Measurements from ENCODE around the gene UBE2B. TPM values are rescaled to one million over a fixed set of nuclear protein-coding genes. Genes with fewer than 3 reads are reported as not detected.

UBE2B gene
- total and polyA plus RNA-seq, 7 donors, result 146 to 296 (median 210) TPM

GRCh38 chr5:134345996-134346395, 25.4 kb upstream of the UBE2B start:
- TF ChIP-seq, protein P1, sequence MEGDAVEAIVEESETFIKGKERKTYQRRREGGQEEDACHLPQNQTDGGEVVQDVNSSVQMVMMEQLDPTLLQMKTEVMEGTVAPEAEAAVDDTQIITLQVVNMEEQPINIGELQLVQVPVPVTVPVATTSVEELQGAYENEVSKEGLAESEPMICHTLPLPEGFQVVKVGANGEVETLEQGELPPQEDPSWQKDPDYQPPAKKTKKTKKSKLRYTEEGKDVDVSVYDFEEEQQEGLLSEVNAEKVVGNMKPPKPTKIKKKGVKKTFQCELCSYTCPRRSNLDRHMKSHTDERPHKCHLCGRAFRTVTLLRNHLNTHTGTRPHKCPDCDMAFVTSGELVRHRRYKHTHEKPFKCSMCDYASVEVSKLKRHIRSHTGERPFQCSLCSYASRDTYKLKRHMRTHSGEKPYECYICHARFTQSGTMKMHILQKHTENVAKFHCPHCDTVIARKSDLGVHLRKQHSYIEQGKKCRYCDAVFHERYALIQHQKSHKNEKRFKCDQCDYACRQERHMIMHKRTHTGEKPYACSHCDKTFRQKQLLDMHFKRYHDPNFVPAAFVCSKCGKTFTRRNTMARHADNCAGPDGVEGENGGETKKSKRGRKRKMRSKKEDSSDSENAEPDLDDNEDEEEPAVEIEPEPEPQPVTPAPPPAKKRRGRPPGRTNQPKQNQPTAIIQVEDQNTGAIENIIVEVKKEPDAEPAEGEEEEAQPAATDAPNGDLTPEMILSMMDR (IDR thresholded peaks at IDR 0.05), result no peak
- no peak for ATAC-seq
- no peak overlapping the region for H3K4me3 ChIP-seq
- no peaks in the 10 kb centered on the region for H3K9me3 ChIP-seq
- H3K36me3 ChIP-seq (ENCODE audit: insufficient read depth in 1 of 2, low read depth in 1 of 2), result peaks cover 0 to 7% of the 10 kb centered on the region in 2 donors
- no peaks in the 10 kb centered on the region for H3K27me3 ChIP-seq (ENCODE audit: insufficient read depth in 3 of 3, low read length in 2 of 3)
- 66 to 81% (median 73%) methylated on average over 2 of the region's 2 CpGs for WGBS, 3 donors
- intact Hi-C loops (cut with DNase I), result no loop called here
- H3K27ac ChIP-seq, result no peak overlapping the region
- no peaks in the 10 kb centered on the region for H3K4me1 ChIP-seq
- DNase-seq, result no peak

DNA sequence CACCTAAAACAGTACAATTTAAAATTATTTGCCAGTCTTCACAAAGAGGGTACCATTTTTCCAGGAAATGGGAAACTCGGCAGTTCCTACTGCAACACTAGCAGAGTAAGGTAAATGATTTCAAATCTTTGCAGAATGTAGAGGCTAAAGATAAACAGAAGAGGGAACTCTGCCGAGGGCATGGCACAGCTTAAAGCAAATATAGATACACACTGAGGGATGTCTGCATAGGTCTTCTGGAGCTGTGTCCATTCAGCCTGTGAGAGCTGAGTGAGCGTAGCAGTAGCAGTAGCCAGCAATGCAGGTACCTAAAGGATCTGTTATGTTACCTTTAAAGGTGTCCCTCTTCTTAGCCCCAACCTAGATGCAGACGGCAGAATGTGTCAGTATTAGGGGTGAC, 21.9 kb upstream of the UBE2B start:
- DNase-seq (no peak), ATAC-seq (no peak)
- intact Hi-C loops (cut with DNase I), result no loop called here
- no peaks in the 10 kb centered on the region for H3K27me3 ChIP-seq (ENCODE audit: insufficient read depth in 3 of 3, low read length in 2 of 3)
- peaks cover 0 to 7% of the 10 kb centered on the region in 2 donors for H3K36me3 ChIP-seq (ENCODE audit: insufficient read depth in 1 of 2, low read depth in 1 of 2)
- H3K27ac ChIP-seq, result no peak overlapping the region
- WGBS, 3 donors, result 80 to 94% (median 94%) methylated on average over 4 of the region's 4 CpGs
- no peaks in the 10 kb centered on the region for H3K9me3 ChIP-seq
- no peaks in the 10 kb centered on the region for H3K4me1 ChIP-seq
- no peak overlapping the region for H3K4me3 ChIP-seq
- TF ChIP-seq, protein P1 (IDR thresholded peaks at IDR 0.05), result no peak

- H3K36me3 ChIP-seq (ENCODE audit: insufficient read depth in 1 of 2, low read depth in 1 of 2), result no peaks in the 10 kb centered on the region
- intact Hi-C loops (cut with DNase I), result loop anchor here in 1 of 2 donors (10.0 kb wide), 1 partner anchor 51 kb away; no protein-coding TSS in a partner anchor
- no peaks in the 10 kb centered on the region for H3K9me3 ChIP-seq
- DNase-seq, result no peak
- WGBS, 3 donors, result 91 to 94% (median 93%) methylated on average over 5 of the region's 5 CpGs
- no peaks in the 10 kb centered on the region for H3K27me3 ChIP-seq (ENCODE audit: insufficient read depth in 3 of 3, low read length in 2 of 3)
- H3K4me1 ChIP-seq, result no peaks in the 10 kb centered on the region
- H3K4me3 ChIP-seq, result no peak overlapping the region
- TF ChIP-seq, protein P1 (IDR thresholded peaks at IDR 0.05), result no peak
- no peak overlapping the region for H3K27ac ChIP-seq
- ATAC-seq, result no peak
Measured at GRCh38 chr5:134355681-134356080, 15.7 kb upstream of the UBE2B start.

DNA sequence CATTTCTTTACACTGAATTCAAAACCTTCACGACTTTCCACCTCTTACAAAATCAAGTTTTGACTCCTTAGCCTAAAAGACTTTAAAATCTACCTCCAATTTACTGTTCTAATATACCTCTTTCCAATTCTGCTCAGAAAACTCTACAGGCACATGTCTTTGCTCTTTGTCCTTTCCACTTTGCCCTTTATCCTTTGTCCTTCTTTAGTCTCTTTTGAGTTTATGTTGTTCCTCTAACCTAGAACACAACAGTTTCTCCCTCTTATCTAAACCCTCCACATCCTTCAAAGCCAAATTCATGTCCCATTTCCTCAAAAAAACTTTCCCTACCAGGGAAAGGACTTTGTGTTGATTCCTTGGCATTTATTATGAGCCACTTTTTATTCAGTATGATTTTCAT, 5.8 kb upstream of the UBE2B start:
- H3K4me3 ChIP-seq, result no peak overlapping the region
- H3K36me3 ChIP-seq (ENCODE audit: insufficient read depth in 1 of 2, low read depth in 1 of 2), result peaks cover 0 to 7% of the 10 kb centered on the region in 2 donors
- no peak overlapping the region for H3K27ac ChIP-seq
- intact Hi-C loops (cut with DNase I), result no loop called here
- DNase-seq (no peak), ATAC-seq (no peak)
- TF ChIP-seq, protein P1 (IDR thresholded peaks at IDR 0.05), result no peak
- 95 to 97% (median 95%) methylated on average over 1 of the region's 1 CpG for WGBS, 3 donors
- no peaks in the 10 kb centered on the region for H3K9me3 ChIP-seq
- no peaks in the 10 kb centered on the region for H3K27me3 ChIP-seq (ENCODE audit: insufficient read depth in 3 of 3, low read length in 2 of 3)
- peaks cover 22% of the 10 kb centered on the region for H3K4me1 ChIP-seq

DNA sequence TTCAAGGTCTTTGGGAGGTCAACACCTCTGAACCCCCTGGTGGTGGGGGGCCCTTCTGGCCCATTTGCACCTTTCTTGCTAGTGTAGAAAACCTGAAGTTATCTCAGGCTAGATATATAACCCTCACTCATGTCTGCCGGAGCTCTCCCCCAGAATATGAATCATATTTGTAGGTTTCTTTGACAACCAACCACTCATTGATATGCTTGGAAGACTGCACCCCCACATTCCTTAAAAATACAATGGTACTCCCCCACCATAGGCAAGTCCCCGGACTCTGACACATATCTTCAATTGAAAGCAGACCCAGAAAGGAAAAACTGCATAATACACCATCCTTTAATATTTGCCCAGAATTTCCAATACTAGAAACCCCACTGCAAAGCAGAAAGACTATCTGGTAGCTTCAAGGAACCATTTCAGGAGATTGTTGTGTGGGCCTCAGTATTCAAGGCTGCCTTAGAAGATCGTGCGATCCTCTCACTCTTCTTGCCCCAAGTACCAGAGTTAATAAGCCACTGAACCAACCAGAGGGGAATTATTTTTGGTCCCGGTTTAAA, 978 bp upstream of the UBE2B start:
- peak in 2 of 4 donors; percentile 0 to 1 for ATAC-seq
- no peaks in the 10 kb centered on the region for H3K9me3 ChIP-seq
- no peak for DNase-seq
- WGBS, 3 donors, result 23 to 30% (median 29%) methylated on average over 5 of the region's 5 CpGs
- H3K27me3 ChIP-seq (ENCODE audit: insufficient read depth in 3 of 3, low read length in 2 of 3), result no peaks in the 10 kb centered on the region
- H3K36me3 ChIP-seq (ENCODE audit: insufficient read depth in 1 of 2, low read depth in 1 of 2), result peaks cover 2 to 21% of the 10 kb centered on the region in 2 donors
- intact Hi-C loops (cut with DNase I), result loop anchor here in 1 of 2 donors (2.0 to 5.0 kb wide), 2 partner anchors 67 to 156 kb away; no protein-coding TSS in a partner anchor
- H3K4me3 ChIP-seq, result peak overlapping the region; percentile 100
- TF ChIP-seq, protein P1 (IDR thresholded peaks at IDR 0.05), result no peak
- peak overlapping the region; percentile 100 for H3K27ac ChIP-seq
- H3K4me1 ChIP-seq, result peaks cover 38% of the 10 kb centered on the region

Measured in psoas muscle (tissue), 8 donors.